Activated CD8-positive, alpha-beta T cell treated with anti-CD3 and anti-CD28 coated beads for 36 hours (primary cell): ENCODE results near the gene LGR6. TPM values are rescaled to one million over a fixed set of nuclear protein-coding genes. Genes with fewer than 3 reads are reported as not detected.

Experiments used
- ATAC-seq: fragments of 200-7000 bp; cut with Tn5 transposase; one replicate; pipeline ENCODE4 v1.10.0; 2021; ENCODE audit warnings: mild to moderate bottlenecking, moderate library complexity
- CTCF ChIA-PET: fragments of 350-600 bp; sonication (Branson Sonifier 250); formaldehyde crosslinking; loops from one replicate; lab custom pipeline; 2021; ENCODE audit warnings: antibody characterized with exemption; lab: Charles Lee
- POLR2A ChIA-PET: fragments of 350-600 bp; sonication (Branson Sonifier 250); formaldehyde crosslinking; loops from one replicate; lab custom pipeline; 2021; ENCODE audit warnings: antibody characterized with exemption; lab: Charles Lee
- DNase-seq: peaks from one replicate; pipeline ENCODE4 v3.0.0-alpha.2; 2020
- H3K27ac Mint-ChIP-seq: one replicate; pipeline ENCODE4 v1.8.0; 2021; ENCODE audit warnings: mild to moderate bottlenecking, mixed read lengths
- H3K27me3 Mint-ChIP-seq: one replicate; pipeline ENCODE4 v1.8.0; 2021; ENCODE audit warnings: mixed read lengths
- H3K36me3 Mint-ChIP-seq: one replicate; pipeline ENCODE4 v1.8.0; 2021; ENCODE audit warnings: low read depth, mixed read lengths
- H3K4me1 Mint-ChIP-seq: one replicate; pipeline ENCODE4 v1.8.0; 2021; ENCODE audit warnings: low read depth, mixed read lengths
- H3K4me3 Mint-ChIP-seq: one replicate; pipeline ENCODE4 v1.8.0; 2021; ENCODE audit warnings: mild to moderate bottlenecking, moderate library complexity, mixed read lengths
- H3K9me3 Mint-ChIP-seq: one replicate; pipeline ENCODE4 v1.8.0; 2021; ENCODE audit warnings: mixed read lengths
- CTCF ChIP-seq: fragments of 200-600 bp; IDR thresholded peaks from one replicate; pipeline ENCODE4 v1.8.0; 2022; ENCODE audit warnings: antibody characterized with exemption, mild to moderate bottlenecking
- intact Hi-C: fragments of 100-400 bp; cut with micrococcal nuclease; formaldehyde crosslinking; loops from one replicate; pipeline ENCODE4 v1.10.0; 2022
- total RNA-seq, 2 experiments: library from RNA; stranded (reverse); gene quantifications; one replicate each; pipeline ENCODE4 v1.2.3, GENCODE V29; 2021

The LGR6 gene
- total RNA-seq, 2 experiments from 2014 or later, result 0.34 TPM

GRCh38 chr1:202230939-202231645, 37.5 kb downstream of the LGR6 start:
- DNase-seq (no peak), ATAC-seq (no peak)
- Mint-ChIP-seq H3K9me3 (no peaks in the 10 kb centered on the region), H3K27ac (no peak overlapping the region), H3K4me3 (no peak overlapping the region), H3K4me1 (peaks cover 17% of the 10 kb centered on the region), H3K27me3 (no peaks in the 10 kb centered on the region), H3K36me3 (no peaks in the 10 kb centered on the region)
- CTCF ChIA-PET, result interaction anchor here (0.8 to 1.5 kb wide), 4 partner anchors 38 to 232 kb away, joined by 3 to 6 read pairs (median 4); no protein-coding TSS in a partner anchor
- POLR2A ChIA-PET, result no interaction called here
- intact Hi-C loops, result no loop called here
- TF ChIP-seq CTCF, result no peak

- intact Hi-C loops, result no loop called here
- H3K9me3 Mint-ChIP-seq, result no peaks in the 10 kb centered on the region
- H3K27me3 Mint-ChIP-seq, result peaks cover 4% of the 10 kb centered on the region
- H3K27ac Mint-ChIP-seq, result no peak overlapping the region
- CTCF ChIA-PET, result no interaction called here
- H3K36me3 Mint-ChIP-seq, result no peaks in the 10 kb centered on the region
- no peak for DNase-seq
- no peak for TF ChIP-seq CTCF
- ATAC-seq, result no peak
- no peak overlapping the region for H3K4me3 Mint-ChIP-seq
- POLR2A ChIA-PET, result no interaction called here
- peaks cover 11% of the 10 kb centered on the region for H3K4me1 Mint-ChIP-seq
Observed at GRCh38 chr1:202233171-202233570, 39.6 kb downstream of the LGR6 start.

- ATAC-seq (no peak), DNase-seq (no peak)
- intact Hi-C loops, result no loop called here
- H3K27me3 Mint-ChIP-seq, result peaks cover 4% of the 10 kb centered on the region
- H3K27ac Mint-ChIP-seq, result no peak overlapping the region
- H3K36me3 Mint-ChIP-seq, result no peaks in the 10 kb centered on the region
- no peaks in the 10 kb centered on the region for H3K9me3 Mint-ChIP-seq
- no peak for TF ChIP-seq CTCF
- ChIA-PET POLR2A (no interaction called here), CTCF (interaction anchor here (1.0 kb wide), 1 partner anchor 8 kb away, joined by 4 read pairs; no protein-coding TSS in a partner anchor)
- no peak overlapping the region for H3K4me3 Mint-ChIP-seq
- H3K4me1 Mint-ChIP-seq, result peaks cover 6% of the 10 kb centered on the region
Observed at GRCh38 chr1:202233804-202234203, 40.2 kb downstream of the LGR6 start.

GRCh38 chr1:202234331-202235002, 40.9 kb downstream of the LGR6 start:
- peaks cover 3% of the 10 kb centered on the region for H3K4me1 Mint-ChIP-seq
- no peak overlapping the region for H3K4me3 Mint-ChIP-seq
- H3K9me3 Mint-ChIP-seq, result no peaks in the 10 kb centered on the region
- intact Hi-C loops, result no loop called here
- DNase-seq (no peak), ATAC-seq (no peak)
- no peaks in the 10 kb centered on the region for H3K36me3 Mint-ChIP-seq
- no peak for TF ChIP-seq CTCF
- H3K27me3 Mint-ChIP-seq, result peaks cover 8% of the 10 kb centered on the region
- no peak overlapping the region for H3K27ac Mint-ChIP-seq
- ChIA-PET POLR2A (no interaction called here), CTCF (interaction anchor here (1.0 kb wide), 1 partner anchor 9 kb away, joined by 4 read pairs; no protein-coding TSS in a partner anchor)
